ENCODE data around the gene SEPSECS. TPM values are rescaled to one million over a fixed set of nuclear protein-coding genes. Genes with fewer than 3 reads are reported as not detected.

SEPSECS gene
- polyA plus RNA-seq, 1 donor from 2014 or later = 6.5 TPM

DNA sequence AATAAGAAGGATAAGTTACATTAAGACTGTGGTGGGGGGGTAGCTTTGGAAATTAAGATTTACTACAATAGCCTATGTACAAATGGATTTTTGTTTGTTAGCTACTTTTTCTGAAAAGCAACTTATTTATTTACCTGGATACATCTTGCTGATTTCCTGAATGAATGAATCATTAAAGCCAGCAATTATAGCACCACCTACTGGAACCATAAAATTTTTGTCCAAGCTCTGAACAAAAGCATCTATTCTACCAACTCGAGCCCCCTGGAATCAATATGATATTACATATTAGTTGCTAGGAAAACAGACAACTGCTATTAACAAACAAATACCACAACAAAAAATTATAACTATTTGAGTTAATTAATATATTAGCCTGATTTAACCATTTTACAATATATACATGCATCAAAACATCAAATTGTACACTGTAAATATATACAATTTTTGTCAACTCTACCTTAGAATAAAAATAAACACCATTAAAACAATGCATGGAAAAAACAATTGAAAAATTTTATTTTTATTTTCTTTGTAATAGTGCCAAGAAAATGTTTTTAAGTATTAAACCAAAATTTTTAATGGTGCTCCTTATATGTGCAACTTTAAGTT is 15.3 kb downstream of the SEPSECS start:
- no peak overlapping the region for H3K4me2 ChIP-seq (ENCODE audit: low read length)
- H3K4me3 ChIP-seq (ENCODE audit: low read length) = no peak overlapping the region
- H3K9ac ChIP-seq (ENCODE audit: low read length) = no peak overlapping the region
- no peaks in the 10 kb centered on the region for H3K36me3 ChIP-seq (ENCODE audit: insufficient read depth, low read length)
- H3K9me3 ChIP-seq (ENCODE audit: low read length) = no peaks in the 10 kb centered on the region
- no peaks in the 10 kb centered on the region for H3K79me2 ChIP-seq (replicated peaks; ENCODE audit: insufficient read depth, low read length)
- H3K27ac ChIP-seq (ENCODE audit: low read length) = no peak overlapping the region
- no peaks in the 10 kb centered on the region for H3K27me3 ChIP-seq (ENCODE audit: insufficient read depth, low read depth, low read length)
- H3F3A ChIP-seq (ENCODE audit: insufficient read depth, low read length, poor library complexity, severe bottlenecking) = no peaks in the 10 kb centered on the region
- no peak overlapping the region for H2AFZ ChIP-seq (ENCODE audit: low read depth, low read length)
- no peaks in the 10 kb centered on the region for H3K9me2 ChIP-seq (ENCODE audit: insufficient read depth, low read length)
- TF ChIP-seq MXI1 (conservative IDR thresholded peaks at IDR 0.05; ENCODE audit: poor library complexity, severe bottlenecking) = no peak
- TF ChIP-seq, protein P1, sequence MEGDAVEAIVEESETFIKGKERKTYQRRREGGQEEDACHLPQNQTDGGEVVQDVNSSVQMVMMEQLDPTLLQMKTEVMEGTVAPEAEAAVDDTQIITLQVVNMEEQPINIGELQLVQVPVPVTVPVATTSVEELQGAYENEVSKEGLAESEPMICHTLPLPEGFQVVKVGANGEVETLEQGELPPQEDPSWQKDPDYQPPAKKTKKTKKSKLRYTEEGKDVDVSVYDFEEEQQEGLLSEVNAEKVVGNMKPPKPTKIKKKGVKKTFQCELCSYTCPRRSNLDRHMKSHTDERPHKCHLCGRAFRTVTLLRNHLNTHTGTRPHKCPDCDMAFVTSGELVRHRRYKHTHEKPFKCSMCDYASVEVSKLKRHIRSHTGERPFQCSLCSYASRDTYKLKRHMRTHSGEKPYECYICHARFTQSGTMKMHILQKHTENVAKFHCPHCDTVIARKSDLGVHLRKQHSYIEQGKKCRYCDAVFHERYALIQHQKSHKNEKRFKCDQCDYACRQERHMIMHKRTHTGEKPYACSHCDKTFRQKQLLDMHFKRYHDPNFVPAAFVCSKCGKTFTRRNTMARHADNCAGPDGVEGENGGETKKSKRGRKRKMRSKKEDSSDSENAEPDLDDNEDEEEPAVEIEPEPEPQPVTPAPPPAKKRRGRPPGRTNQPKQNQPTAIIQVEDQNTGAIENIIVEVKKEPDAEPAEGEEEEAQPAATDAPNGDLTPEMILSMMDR (IDR thresholded peaks at IDR 0.05; ENCODE audit: poor library complexity, severe bottlenecking) = peak; percentile 82
- TF ChIP-seq EP300 (conservative IDR thresholded peaks at IDR 0.05; ENCODE audit: poor library complexity, severe bottlenecking) = no peak
- TF ChIP-seq POLR2AphosphoS5 (IDR thresholded peaks at IDR 0.05) = no peak
- TF ChIP-seq RAD21 (conservative IDR thresholded peaks at IDR 0.05) = peak; percentile 85
- peak; percentile 83 for TF ChIP-seq SMC3 (conservative IDR thresholded peaks at IDR 0.05; ENCODE audit: poor library complexity)
- TF ChIP-seq EZH2 (IDR thresholded peaks at IDR 0.05; ENCODE audit: borderline replicate concordance, insufficient read depth, low read length, poor library complexity, severe bottlenecking) = no peak
- TF ChIP-seq TAF1 (IDR thresholded peaks at IDR 0.05; ENCODE audit: low read depth) = no peak
- TF ChIP-seq, protein P2, sequence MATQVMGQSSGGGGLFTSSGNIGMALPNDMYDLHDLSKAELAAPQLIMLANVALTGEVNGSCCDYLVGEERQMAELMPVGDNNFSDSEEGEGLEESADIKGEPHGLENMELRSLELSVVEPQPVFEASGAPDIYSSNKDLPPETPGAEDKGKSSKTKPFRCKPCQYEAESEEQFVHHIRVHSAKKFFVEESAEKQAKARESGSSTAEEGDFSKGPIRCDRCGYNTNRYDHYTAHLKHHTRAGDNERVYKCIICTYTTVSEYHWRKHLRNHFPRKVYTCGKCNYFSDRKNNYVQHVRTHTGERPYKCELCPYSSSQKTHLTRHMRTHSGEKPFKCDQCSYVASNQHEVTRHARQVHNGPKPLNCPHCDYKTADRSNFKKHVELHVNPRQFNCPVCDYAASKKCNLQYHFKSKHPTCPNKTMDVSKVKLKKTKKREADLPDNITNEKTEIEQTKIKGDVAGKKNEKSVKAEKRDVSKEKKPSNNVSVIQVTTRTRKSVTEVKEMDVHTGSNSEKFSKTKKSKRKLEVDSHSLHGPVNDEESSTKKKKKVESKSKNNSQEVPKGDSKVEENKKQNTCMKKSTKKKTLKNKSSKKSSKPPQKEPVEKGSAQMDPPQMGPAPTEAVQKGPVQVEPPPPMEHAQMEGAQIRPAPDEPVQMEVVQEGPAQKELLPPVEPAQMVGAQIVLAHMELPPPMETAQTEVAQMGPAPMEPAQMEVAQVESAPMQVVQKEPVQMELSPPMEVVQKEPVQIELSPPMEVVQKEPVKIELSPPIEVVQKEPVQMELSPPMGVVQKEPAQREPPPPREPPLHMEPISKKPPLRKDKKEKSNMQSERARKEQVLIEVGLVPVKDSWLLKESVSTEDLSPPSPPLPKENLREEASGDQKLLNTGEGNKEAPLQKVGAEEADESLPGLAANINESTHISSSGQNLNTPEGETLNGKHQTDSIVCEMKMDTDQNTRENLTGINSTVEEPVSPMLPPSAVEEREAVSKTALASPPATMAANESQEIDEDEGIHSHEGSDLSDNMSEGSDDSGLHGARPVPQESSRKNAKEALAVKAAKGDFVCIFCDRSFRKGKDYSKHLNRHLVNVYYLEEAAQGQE (IDR thresholded peaks at IDR 0.05; ENCODE audit: borderline replicate concordance) = no peak
- no peaks in the 10 kb centered on the region for H4K20me1 ChIP-seq (ENCODE audit: insufficient read depth)

DNA sequence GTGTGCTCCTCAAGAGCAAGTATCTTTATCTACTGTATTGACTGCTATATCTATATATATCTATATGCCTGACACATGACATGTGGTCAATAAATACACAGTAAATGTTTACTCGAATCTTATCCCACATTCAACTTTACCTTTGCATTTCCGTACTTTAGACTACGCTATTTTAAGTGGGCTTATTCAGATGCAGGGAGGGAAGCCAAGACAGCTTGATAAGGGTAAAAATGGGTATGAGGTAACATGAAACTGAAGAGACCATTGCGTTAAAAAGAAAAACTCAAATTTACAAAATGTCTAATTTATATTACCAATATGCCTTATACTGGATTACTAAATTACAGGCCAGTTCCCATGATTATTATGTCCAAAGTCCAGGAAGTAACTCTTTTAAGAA is 17.8 kb downstream of the SEPSECS start:
- no peaks in the 10 kb centered on the region for H3K9me2 ChIP-seq (ENCODE audit: insufficient read depth, low read length)
- H3K4me2 ChIP-seq (ENCODE audit: low read length) = no peak overlapping the region
- H3K79me2 ChIP-seq (replicated peaks; ENCODE audit: insufficient read depth, low read length) = no peaks in the 10 kb centered on the region
- no peaks in the 10 kb centered on the region for H4K20me1 ChIP-seq (ENCODE audit: insufficient read depth)
- H3K27me3 ChIP-seq (ENCODE audit: insufficient read depth, low read depth, low read length) = no peaks in the 10 kb centered on the region
- H3K4me3 ChIP-seq (ENCODE audit: low read length) = no peak overlapping the region
- no peaks in the 10 kb centered on the region for H3K9me3 ChIP-seq (ENCODE audit: low read length)
- no peaks in the 10 kb centered on the region for H3K36me3 ChIP-seq (ENCODE audit: insufficient read depth, low read length)
- no peak overlapping the region for H2AFZ ChIP-seq (ENCODE audit: low read depth, low read length)
- H3K27ac ChIP-seq (ENCODE audit: low read length) = no peak overlapping the region
- no peak overlapping the region for H3K9ac ChIP-seq (ENCODE audit: low read length)
- H3F3A ChIP-seq (ENCODE audit: insufficient read depth, low read length, poor library complexity, severe bottlenecking) = no peaks in the 10 kb centered on the region
- no peak for TF ChIP-seq EZH2 (IDR thresholded peaks at IDR 0.05; ENCODE audit: borderline replicate concordance, insufficient read depth, low read length, poor library complexity, severe bottlenecking)
- TF ChIP-seq MXI1 (conservative IDR thresholded peaks at IDR 0.05; ENCODE audit: poor library complexity, severe bottlenecking) = no peak
- TF ChIP-seq, protein P2 (IDR thresholded peaks at IDR 0.05; ENCODE audit: borderline replicate concordance) = no peak
- no peak for TF ChIP-seq RAD21 (conservative IDR thresholded peaks at IDR 0.05)
- no peak for TF ChIP-seq SMC3 (conservative IDR thresholded peaks at IDR 0.05; ENCODE audit: poor library complexity)
- TF ChIP-seq, protein P1 (IDR thresholded peaks at IDR 0.05; ENCODE audit: poor library complexity, severe bottlenecking) = no peak
- TF ChIP-seq POLR2AphosphoS5 (IDR thresholded peaks at IDR 0.05) = no peak
- TF ChIP-seq EP300 (conservative IDR thresholded peaks at IDR 0.05; ENCODE audit: poor library complexity, severe bottlenecking) = no peak
- no peak for TF ChIP-seq TAF1 (IDR thresholded peaks at IDR 0.05; ENCODE audit: low read depth)
